SK-N-SH (cell line): ENCODE results near the gene COL23A1.

ENCODE experiments used
- CTCF ChIP-seq: fragments of 200-600 bp; sonication (generic); IDR thresholded peaks from 2 replicates; pipeline ENCODE4 v1.6.1; 2017; ENCODE audit warnings: antibody characterized with exemption, mild to moderate bottlenecking, moderate library complexity
- MAX ChIP-seq: IDR thresholded peaks from 2 replicates; pipeline ENCODE4 v1.4.0; 2012; ENCODE audit warnings: low read depth
- MXI1 ChIP-seq: IDR thresholded peaks from 2 replicates; pipeline ENCODE4 v1.6.1; 2012; ENCODE audit warnings: mild to moderate bottlenecking, low read depth, low read length, improper control_type of control experiment
- SIN3A ChIP-seq: IDR thresholded peaks from 2 replicates; pipeline ENCODE4 v1.6.1; 2012; ENCODE audit warnings: low read depth, mild to moderate bottlenecking, low read length, moderate library complexity, borderline replicate concordance
- USF2 ChIP-seq: fragments of 150-350 bp; IDR thresholded peaks from 2 replicates; pipeline ENCODE4 v1.6.1; 2017; ENCODE audit warnings: antibody characterized with exemption, low read length, low read depth, borderline replicate concordance
- TF ChIP-seq, protein P1 (sequence below): IDR thresholded peaks from 2 replicates; pipeline ENCODE4 v1.4.0; 2012; ENCODE audit warnings: low read depth, borderline replicate concordance

- TF ChIP-seq USF2: no peak
- TF ChIP-seq SIN3A: no peak
- TF ChIP-seq CTCF: no peak
- TF ChIP-seq MXI1: no peak
- TF ChIP-seq, protein P1, sequence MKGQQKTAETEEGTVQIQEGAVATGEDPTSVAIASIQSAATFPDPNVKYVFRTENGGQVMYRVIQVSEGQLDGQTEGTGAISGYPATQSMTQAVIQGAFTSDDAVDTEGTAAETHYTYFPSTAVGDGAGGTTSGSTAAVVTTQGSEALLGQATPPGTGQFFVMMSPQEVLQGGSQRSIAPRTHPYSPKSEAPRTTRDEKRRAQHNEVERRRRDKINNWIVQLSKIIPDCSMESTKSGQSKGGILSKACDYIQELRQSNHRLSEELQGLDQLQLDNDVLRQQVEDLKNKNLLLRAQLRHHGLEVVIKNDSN: no peak
- no peak for TF ChIP-seq MAX
These were observed 167.8 kb downstream of the COL23A1 start for GRCh38 chr5:178422400-178422775.
